Measurements from ENCODE around the gene RP2. TPM values are rescaled to one million over a fixed set of nuclear protein-coding genes. Genes with fewer than 3 reads are reported as not detected.
A peak's percentile ranks its signal among the peaks of the same experiment; 100 is the strongest.

The RP2 gene
- total and polyA plus RNA-seq, 11 donors, result 1.8 to 9.0 (median 3.6) TPM

- intact Hi-C loops (cut with DNase I), result loop anchor here in 3 of 10 donors (5.0 to 10.0 kb wide), 2 partner anchors 35 to 238 kb away; partner anchors contain the start of gene SLC9A7 (in 1 of the 3)
- ATAC-seq, result no peak
- peak overlapping the region in 1 of 12 donors; percentile 2 for H3K4me3 ChIP-seq
Observed at GRCh38 chrX:46792810-46793188, 44.0 kb upstream of the RP2 start.

GRCh38 chrX:46793386-46794143 is 43.3 kb upstream of the RP2 start:
- H3K36me3 ChIP-seq, result no peaks in the 10 kb centered on the region
- intact Hi-C loops (cut with DNase I), result loop anchor here in 3 of 10 donors (5.0 to 10.0 kb wide), 2 partner anchors 36 to 239 kb away; partner anchors contain the start of gene SLC9A7 (in 1 of the 3)
- 73 to 87% (median 78%) methylated on average over 6 of the region's 6 CpGs for WGBS, 4 donors
- DNase-seq (no peak), ATAC-seq (no peak)
- TF ChIP-seq POLR2A (IDR thresholded peaks at IDR 0.05) (no peak), CTCF (IDR thresholded peaks at IDR 0.05) (no peak)
- peaks cover 0 to 19% (median 0%) of the 10 kb centered on the region in 12 donors for H3K4me1 ChIP-seq
- no peaks in the 10 kb centered on the region for H3K27me3 ChIP-seq
- H3K27ac ChIP-seq, result peak overlapping the region in 1 of 12 donors; percentile 76
- no peaks in the 10 kb centered on the region for H3K9me3 ChIP-seq
- H3K4me3 ChIP-seq, result no peak overlapping the region

More at GRCh38 chrX:46792810-46793188, 44.0 kb upstream of the RP2 start:
- no peak for DNase-seq
- Histone ChIP-seq H3K4me1 (peaks cover 0 to 19% (median 0%) of the 10 kb centered on the region in 12 donors), H3K36me3 (no peaks in the 10 kb centered on the region), H3K27ac (peak overlapping the region in 1 of 12 donors; percentile 76), H3K9me3 (no peaks in the 10 kb centered on the region), H3K27me3 (no peaks in the 10 kb centered on the region)
- no peak for TF ChIP-seq POLR2A (IDR thresholded peaks at IDR 0.05)
- TF ChIP-seq CTCF (IDR thresholded peaks at IDR 0.05), result no peak
- WGBS, 4 donors, result 66 to 72% (median 70%) methylated on average over 4 of the region's 4 CpGs

- Histone ChIP-seq H3K4me1 (peaks cover 0 to 14% (median 0%) of the 10 kb centered on the region in 12 donors), H3K36me3 (no peaks in the 10 kb centered on the region), H3K4me3 (no peak overlapping the region), H3K27ac (no peak overlapping the region), H3K27me3 (peaks cover 0 to 5% (median 0%) of the 10 kb centered on the region in 9 donors), H3K9me3 (no peaks in the 10 kb centered on the region)
- 46 to 49% (median 48%) methylated on average over 8 of the region's 8 CpGs for WGBS, 4 donors
- intact Hi-C loops (cut with DNase I), result loop anchor here in 8 of 10 donors (1.0 to 10.0 kb wide), 6 partner anchors 34 to 242 kb away; partner anchors contain the start of gene SLC9A7 (in 7 of the 8)
- TF ChIP-seq POLR2A (IDR thresholded peaks at IDR 0.05) (no peak), CTCF (IDR thresholded peaks at IDR 0.05) (peak; percentile 62 to 79 (median 70))
- DNase-seq (peak; percentile 50 to 78 (median 66)), ATAC-seq (peak in 3 of 4 donors; percentile 59 to 76 (median 67))
Observed at GRCh38 chrX:46796574-46797191, 40.2 kb upstream of the RP2 start.

GRCh38 chrX:46803140-46803539 is 33.7 kb upstream of the RP2 start:
- intact Hi-C loops (cut with DNase I), result no loop called here
- DNase-seq, result no peak

More at GRCh38 chrX:46803140-46803539, 33.7 kb upstream of the RP2 start:
- TF ChIP-seq CTCF (IDR thresholded peaks at IDR 0.05) (no peak), POLR2A (IDR thresholded peaks at IDR 0.05) (no peak)
- 53 to 71% (median 65%) methylated on average over 3 of the region's 3 CpGs for WGBS, 4 donors
- ATAC-seq, result no peak
- Histone ChIP-seq H3K36me3 (no peaks in the 10 kb centered on the region), H3K4me1 (no peaks in the 10 kb centered on the region), H3K9me3 (no peaks in the 10 kb centered on the region), H3K27me3 (peaks cover 0 to 5% (median 0%) of the 10 kb centered on the region in 9 donors), H3K4me3 (no peak overlapping the region), H3K27ac (no peak overlapping the region)

Data from heart left ventricle (tissue), 16 donors.